GM12874 (cell line): ENCODE results near the gene C22orf15.

Source experiments
- CTCF ChIP-seq: IDR thresholded peaks from 2 replicates; pipeline ENCODE4 v1.5.1; 2011; ENCODE audit warnings: low read depth, mild to moderate bottlenecking, control low read depth, low read length, moderate library complexity; ENCODE audit not compliant: insufficient read depth

The C22orf15 gene

GRCh38 chr22:23800297-23801237, 37.8 kb downstream of the C22orf15 start:
- no peak for TF ChIP-seq CTCF

GRCh38 chr22:23801238-23801821, 38.5 kb downstream of the C22orf15 start:
- no peak for TF ChIP-seq CTCF

GRCh38 chr22:23801886-23802377, 39.1 kb downstream of the C22orf15 start:
- no peak for TF ChIP-seq CTCF

- no peak for TF ChIP-seq CTCF
Observed at GRCh38 chr22:23803001-23803819, 40.4 kb downstream of the C22orf15 start.

GRCh38 chr22:23804781-23805291, 42.0 kb downstream of the C22orf15 start:
- no peak for TF ChIP-seq CTCF

- no peak for TF ChIP-seq CTCF
Observed at GRCh38 chr22:23806837-23807236, 44.0 kb downstream of the C22orf15 start.
